Endothelial cell of umbilical vein (primary cell): ENCODE measurements around the gene BCAN. TPM values are rescaled to one million over a fixed set of nuclear protein-coding genes. Genes with fewer than 3 reads are reported as not detected.

Source experiments
- BruUV-seq: library from RNA; stranded (reverse); fragments of 400-500 nt; replicated peaks from 2 replicates; lab custom pipeline; 2021; lab: Mats Ljungman, UMichigan
- CTCF ChIA-PET: fragments of 300-600, 350-600 bp; sonication (Branson Sonifier 250); formaldehyde crosslinking; loops from one replicate; lab custom pipeline; 2021; ENCODE audit warnings: antibody characterized with exemption, inconsistent platforms; lab: Charles Lee
- POLR2A ChIA-PET: fragments of 300-600, 350-600 bp; sonication (Branson Sonifier 250); formaldehyde crosslinking; loops from one replicate; lab custom pipeline; 2021; ENCODE audit warnings: antibody characterized with exemption, inconsistent platforms; lab: Charles Lee
- DNase-seq: peaks from one replicate; pipeline ENCODE4 v3.0.0-alpha.2; 2011; ENCODE audit warnings: low read depth, low spot score
- FAIRE-seq: peaks from 2 replicates; lab custom pipeline; 2011; peaks lifted over from hg19 to GRCh38; lab: Jason Lieb, UNC
- H2AFZ ChIP-seq: 2 replicates; pipeline ENCODE4 v1.6.0; 2012; ENCODE audit warnings: low read depth, low read length, control low read depth, inconsistent platforms
- H3K27ac ChIP-seq: 2 replicates; pipeline ENCODE4 v1.5.1; 2011; ENCODE audit warnings: low read depth, mild to moderate bottlenecking, control low read depth, low read length, moderate library complexity; ENCODE audit not compliant: insufficient read depth
- H3K27me3 ChIP-seq, 2 experiments: 2 replicates each; pipeline versions ENCODE4 v1.6.0 to v1.6.1; 2011; ENCODE audit warnings: low read length in 2 of 2, mixed read lengths in 1 of 2; ENCODE audit not compliant: control insufficient read depth in 2 of 2, insufficient read depth in 2 of 2
- H3K36me3 ChIP-seq, 2 experiments: 2 replicates in 1 of 2; 3 replicates in 1 of 2; pipeline ENCODE4 v1.5.1; 2011; ENCODE audit warnings: low read length in 2 of 2, mild to moderate bottlenecking in 1 of 2, moderate library complexity in 1 of 2; ENCODE audit not compliant: control insufficient read depth in 2 of 2, insufficient read depth in 2 of 2; ENCODE audit errors: extremely low read depth in 1 of 2
- H3K4me1 ChIP-seq: 3 replicates; pipeline ENCODE4 v1.5.1; 2011; ENCODE audit warnings: mild to moderate bottlenecking, low read length; ENCODE audit not compliant: control insufficient read depth, insufficient read depth; ENCODE audit errors: extremely low read depth
- H3K4me2 ChIP-seq: 2 replicates; pipeline ENCODE4 v1.6.1; 2011; ENCODE audit warnings: low read length, control low read depth, mixed read lengths; ENCODE audit not compliant: insufficient read depth
- H3K4me3 ChIP-seq, 3 experiments: fragments of 200-600 bp in 1 of 3; sonication (generic), shearing (Covaris generic) in 1 of 3; replicated peaks in 1 of 3; 2 replicates each; pipeline ENCODE4 v1.5.1; 2011 to 2016; ENCODE audit warnings: control low read depth in 3 of 3, low read length in 3 of 3, mild to moderate bottlenecking in 2 of 3, inconsistent platforms in 1 of 3, low read depth in 1 of 3, moderate library complexity in 1 of 3; ENCODE audit not compliant: insufficient read depth in 1 of 3
- H3K79me2 ChIP-seq: 2 replicates; pipeline ENCODE4 v1.6.0; 2012; ENCODE audit warnings: low read length, inconsistent platforms; ENCODE audit not compliant: control insufficient read depth, insufficient read depth
- H3K9ac ChIP-seq: replicated peaks from 2 replicates; pipeline ENCODE3; 2011; ENCODE audit warnings: low read length, control low read depth; ENCODE audit not compliant: insufficient read depth; ENCODE audit errors: extremely low read depth
- H3K9me1 ChIP-seq: replicated peaks from 3 replicates; pipeline ENCODE4 v1.6.0; 2011; ENCODE audit warnings: mild to moderate bottlenecking, low read length; ENCODE audit not compliant: control insufficient read depth, insufficient read depth; ENCODE audit errors: extremely low read depth
- H3K9me3 ChIP-seq: replicated peaks from 2 replicates; pipeline ENCODE4 v1.5.1; 2012; ENCODE audit warnings: low read length, inconsistent platforms; ENCODE audit not compliant: control insufficient read depth, insufficient read depth
- H4K20me1 ChIP-seq: replicated peaks from 2 replicates; pipeline ENCODE3; 2011; ENCODE audit warnings: mild to moderate bottlenecking, low read length; ENCODE audit not compliant: control insufficient read depth, insufficient read depth; ENCODE audit errors: extremely low read depth
- EZH2 ChIP-seq: IDR thresholded peaks from 2 replicates; pipeline ENCODE4 v1.6.1; 2012; ENCODE audit warnings: borderline replicate concordance, low read depth, mild to moderate bottlenecking, moderate library complexity, low read length, inconsistent platforms; ENCODE audit not compliant: severe bottlenecking
- FOS ChIP-seq: IDR thresholded peaks from 2 replicates; pipeline ENCODE4 v1.6.1; 2011; ENCODE audit warnings: mild to moderate bottlenecking, low read length, moderate library complexity, borderline replicate concordance; ENCODE audit not compliant: insufficient read depth
- GATA2 ChIP-seq: IDR thresholded peaks from 2 replicates; pipeline ENCODE4 v1.7.0; 2011; ENCODE audit warnings: low read depth, mild to moderate bottlenecking, moderate library complexity, mixed read lengths, low read length; ENCODE audit not compliant: insufficient read length, insufficient read depth
- JUN ChIP-seq: IDR thresholded peaks from 2 replicates; pipeline ENCODE4 v1.6.1; 2011; ENCODE audit warnings: borderline replicate concordance, low read depth; ENCODE audit not compliant: insufficient read length, insufficient read depth
- MYC ChIP-seq: IDR thresholded peaks from one replicate; pipeline ENCODE4 v1.6.1; 2011; ENCODE audit warnings: mild to moderate bottlenecking, low read depth, low read length
- POLR2A ChIP-seq: IDR thresholded peaks from 2 replicates; pipeline ENCODE4 v1.6.1; 2012; ENCODE audit warnings: low read depth, mild to moderate bottlenecking, control low read depth, low read length
- POLR2AphosphoS5 ChIP-seq: IDR thresholded peaks from 2 replicates; pipeline ENCODE4 v1.6.1; 2012; ENCODE audit warnings: low read depth, mild to moderate bottlenecking, control low read depth, low read length, moderate library complexity; ENCODE audit not compliant: insufficient read depth
- dilution Hi-C: fragments of 300-500 bp; cut with MboI; formaldehyde crosslinking; loops from one replicate; pipeline ENCODE4 v1.15.0; 2019; ENCODE audit warnings: low sequenced_read_pairs; ENCODE audit not compliant: extremely low pct_ligation_motif_present
- intact Hi-C: fragments of 100-400 bp; cut with micrococcal nuclease; formaldehyde crosslinking; loops from one replicate; pipeline ENCODE4 v1.10.0; 2022
- polyA plus RNA-seq, 4 experiments: library from polyadenylated mRNA; depleted of rRNA in 3 of 4; stranded (reverse) in 3 of 4; unstranded in 1 of 4; fragments of >200 nt; gene quantifications; 2 replicates each; pipeline versions ENCODE4 v1.2.1 to v1.2.3, GENCODE V29; 2011 to 2012; ENCODE audit warnings: missing spikeins in 1 of 4
- total RNA-seq: library from RNA; stranded (reverse); gene quantifications from 2 replicates; pipeline ENCODE4 v1.2.3, GENCODE V29; 2021
- TF ChIP-seq, protein P1 (sequence below): IDR thresholded peaks from 2 replicates; pipeline ENCODE4 v1.6.1; 2011; ENCODE audit not compliant: insufficient read depth, insufficient read length
- TF ChIP-seq, protein P2 (sequence below), 2 donors: IDR thresholded peaks; 1 replicate in 1 of 2; 2 replicates in 1 of 2; pipeline ENCODE4 v1.5.1; 2011; ENCODE audit warnings: low read length in 2 of 2, mild to moderate bottlenecking in 2 of 2, moderate library complexity in 2 of 2, control low read depth in 1 of 2, inconsistent platforms in 1 of 2, low read depth in 1 of 2; ENCODE audit not compliant: insufficient read depth in 1 of 2; ENCODE audit errors: extremely low read depth in 1 of 2

Gene BCAN
- total and polyA plus RNA-seq, 2 donors (not counting 3 experiments of a cell fraction or from before 2014, with no cell fraction given): 0.15 TPM; not detected in 1

- Histone ChIP-seq H3K9me3 (no peaks in the 10 kb centered on the region), H3K9ac (no peak overlapping the region), H3K27me3 (no peaks in the 10 kb centered on the region), H3K9me1 (no peaks in the 10 kb centered on the region), H4K20me1 (no peaks in the 10 kb centered on the region), H2AFZ (no peak overlapping the region), H3K4me2 (no peak overlapping the region), H3K27ac (no peak overlapping the region), H3K79me2 (peaks cover 19% of the 10 kb centered on the region), H3K4me3 (no peak overlapping the region), H3K4me1 (peaks cover 11% of the 10 kb centered on the region), H3K36me3 (peaks cover 0 to 34% of the 10 kb centered on the region in 2 experiments)
- dilution Hi-C loops (no loop called here), intact Hi-C loops (no loop called here)
- no TSS peak for BruUV-seq
- no peak for FAIRE-seq
- DNase-seq: no peak
- CTCF ChIA-PET: interaction anchor here (1.0 to 1.3 kb wide), 2 partner anchors 11 to 117 kb away, joined by 3 read pairs; no protein-coding TSS in a partner anchor
- POLR2A ChIA-PET: no interaction called here
- TF ChIP-seq FOS (no peak), GATA2 (no peak), POLR2A (peak; percentile 42), EZH2 (no peak), POLR2AphosphoS5 (no peak), JUN (no peak)
Observed at GRCh38 chr1:156598125-156598524, 43.8 kb upstream of the BCAN start.

- H3K4me3 ChIP-seq: no peak overlapping the region
- H3K9me1 ChIP-seq: no peaks in the 10 kb centered on the region
- intact Hi-C loops: no loop called here
- no TSS peak for BruUV-seq
- no peak overlapping the region for H2AFZ ChIP-seq
- H3K79me2 ChIP-seq: peaks cover 19% of the 10 kb centered on the region
- no peak overlapping the region for H3K4me2 ChIP-seq
- H4K20me1 ChIP-seq: no peaks in the 10 kb centered on the region
- peaks cover 0 to 29% of the 10 kb centered on the region in 2 experiments for H3K36me3 ChIP-seq
- POLR2A ChIA-PET: no interaction called here
- H3K27ac ChIP-seq: no peak overlapping the region
- H3K4me1 ChIP-seq: peaks cover 10% of the 10 kb centered on the region
- CTCF ChIA-PET: interaction anchor here (1.0 to 1.8 kb wide), 6 partner anchors 8 to 213 kb away, joined by 3 to 5 read pairs (median 3); partner anchors contain the start of gene NAXE
- H3K27me3 ChIP-seq: no peaks in the 10 kb centered on the region
- no peaks in the 10 kb centered on the region for H3K9me3 ChIP-seq
- DNase-seq: no peak
- no peak for FAIRE-seq
- dilution Hi-C loops: no loop called here
- TF ChIP-seq, protein P1, sequence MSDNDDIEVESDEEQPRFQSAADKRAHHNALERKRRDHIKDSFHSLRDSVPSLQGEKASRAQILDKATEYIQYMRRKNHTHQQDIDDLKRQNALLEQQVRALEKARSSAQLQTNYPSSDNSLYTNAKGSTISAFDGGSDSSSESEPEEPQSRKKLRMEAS: no peak
- TF ChIP-seq, protein P2, sequence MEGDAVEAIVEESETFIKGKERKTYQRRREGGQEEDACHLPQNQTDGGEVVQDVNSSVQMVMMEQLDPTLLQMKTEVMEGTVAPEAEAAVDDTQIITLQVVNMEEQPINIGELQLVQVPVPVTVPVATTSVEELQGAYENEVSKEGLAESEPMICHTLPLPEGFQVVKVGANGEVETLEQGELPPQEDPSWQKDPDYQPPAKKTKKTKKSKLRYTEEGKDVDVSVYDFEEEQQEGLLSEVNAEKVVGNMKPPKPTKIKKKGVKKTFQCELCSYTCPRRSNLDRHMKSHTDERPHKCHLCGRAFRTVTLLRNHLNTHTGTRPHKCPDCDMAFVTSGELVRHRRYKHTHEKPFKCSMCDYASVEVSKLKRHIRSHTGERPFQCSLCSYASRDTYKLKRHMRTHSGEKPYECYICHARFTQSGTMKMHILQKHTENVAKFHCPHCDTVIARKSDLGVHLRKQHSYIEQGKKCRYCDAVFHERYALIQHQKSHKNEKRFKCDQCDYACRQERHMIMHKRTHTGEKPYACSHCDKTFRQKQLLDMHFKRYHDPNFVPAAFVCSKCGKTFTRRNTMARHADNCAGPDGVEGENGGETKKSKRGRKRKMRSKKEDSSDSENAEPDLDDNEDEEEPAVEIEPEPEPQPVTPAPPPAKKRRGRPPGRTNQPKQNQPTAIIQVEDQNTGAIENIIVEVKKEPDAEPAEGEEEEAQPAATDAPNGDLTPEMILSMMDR (IDR thresholded peaks at IDR 0.05; ENCODE audit: extremely low read depth in 1 of 2, insufficient read depth in 1 of 2, low read depth in 1 of 2, low read length in 2 of 2): no peak
- TF ChIP-seq EZH2: no peak
- TF ChIP-seq MYC: no peak
- no peak for TF ChIP-seq JUN
- TF ChIP-seq GATA2: no peak
- TF ChIP-seq FOS: no peak
- TF ChIP-seq POLR2AphosphoS5: no peak
- no peak for TF ChIP-seq POLR2A
- H3K9ac ChIP-seq: no peak overlapping the region
Observed at GRCh38 chr1:156598731-156599432, 43.0 kb upstream of the BCAN start.
